Mammary epithelial cell (primary cell): ENCODE data around the gene PLXNB2.
"Not testable (repeated sequence)": the region's sequence is repeated elsewhere in the genome, so short reads cannot be mapped to it uniquely, and the experiment has no call there.

Experiments used
- EZH2 ChIP-seq: IDR thresholded peaks from 2 replicates; pipeline ENCODE4 v1.6.1; 2012; ENCODE audit warnings: low read length, inconsistent platforms, borderline replicate concordance
- TF ChIP-seq, protein P1 (sequence below), 2 donors: IDR thresholded peaks in 1 of 2; conservative IDR thresholded peaks in 1 of 2; 2 replicates each; pipeline ENCODE4 v1.5.1; 2011 to 2012; ENCODE audit warnings: inconsistent platforms in 2 of 2, low read length in 2 of 2, mild to moderate bottlenecking in 2 of 2, control low read depth in 1 of 2, low read depth in 1 of 2; ENCODE audit not compliant: insufficient read depth in 1 of 2; ENCODE audit errors: extremely low read depth in 1 of 2

DNA sequence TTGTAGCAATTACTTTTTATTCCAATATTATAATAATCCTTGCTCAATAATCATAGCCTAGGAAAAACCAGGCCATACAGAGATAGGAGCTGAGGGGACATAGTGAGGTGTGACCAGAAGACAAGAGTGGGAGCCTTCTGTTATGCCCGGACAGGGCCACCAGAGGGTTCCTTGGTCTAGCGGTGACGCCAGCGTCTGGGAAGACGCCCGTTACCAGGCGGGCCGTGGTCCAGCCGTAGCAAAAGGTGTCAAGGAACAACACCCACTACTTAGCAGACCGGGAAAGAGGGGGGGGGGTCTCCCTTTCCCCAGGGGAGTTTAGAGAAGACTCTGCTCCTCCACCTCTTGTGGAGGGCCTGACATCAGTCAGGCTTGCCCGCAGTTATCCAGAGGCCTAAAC is 34.1 kb downstream of the PLXNB2 start:
- TF ChIP-seq, protein P1, sequence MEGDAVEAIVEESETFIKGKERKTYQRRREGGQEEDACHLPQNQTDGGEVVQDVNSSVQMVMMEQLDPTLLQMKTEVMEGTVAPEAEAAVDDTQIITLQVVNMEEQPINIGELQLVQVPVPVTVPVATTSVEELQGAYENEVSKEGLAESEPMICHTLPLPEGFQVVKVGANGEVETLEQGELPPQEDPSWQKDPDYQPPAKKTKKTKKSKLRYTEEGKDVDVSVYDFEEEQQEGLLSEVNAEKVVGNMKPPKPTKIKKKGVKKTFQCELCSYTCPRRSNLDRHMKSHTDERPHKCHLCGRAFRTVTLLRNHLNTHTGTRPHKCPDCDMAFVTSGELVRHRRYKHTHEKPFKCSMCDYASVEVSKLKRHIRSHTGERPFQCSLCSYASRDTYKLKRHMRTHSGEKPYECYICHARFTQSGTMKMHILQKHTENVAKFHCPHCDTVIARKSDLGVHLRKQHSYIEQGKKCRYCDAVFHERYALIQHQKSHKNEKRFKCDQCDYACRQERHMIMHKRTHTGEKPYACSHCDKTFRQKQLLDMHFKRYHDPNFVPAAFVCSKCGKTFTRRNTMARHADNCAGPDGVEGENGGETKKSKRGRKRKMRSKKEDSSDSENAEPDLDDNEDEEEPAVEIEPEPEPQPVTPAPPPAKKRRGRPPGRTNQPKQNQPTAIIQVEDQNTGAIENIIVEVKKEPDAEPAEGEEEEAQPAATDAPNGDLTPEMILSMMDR (conservative IDR thresholded peaks at IDR 0.05 in 1 of 2, IDR thresholded peaks at IDR 0.05 in 1 of 2; ENCODE audit: extremely low read depth in 1 of 2, insufficient read depth in 1 of 2, low read depth in 1 of 2, low read length in 2 of 2) = not testable (repeated sequence)
- not testable (repeated sequence) for TF ChIP-seq EZH2
